B cell (primary cell): ENCODE data around the gene TANC1. TPM values are rescaled to one million over a fixed set of nuclear protein-coding genes. Genes with fewer than 3 reads are reported as not detected.
A peak's percentile ranks its signal among the peaks of the same experiment; 100 is the strongest.

ENCODE experiments used
- ATAC-seq: fragments of 200-7000 bp; cut with Tn5 transposase; one replicate; pipeline ENCODE4 v1.10.0; 2021; ENCODE audit warnings: low read depth, mild to moderate bottlenecking, moderate number of reproducible peaks, moderate library complexity
- CTCF ChIA-PET: fragments of 350-600 bp; sonication (Branson Sonifier 250); formaldehyde crosslinking; loops from one replicate; lab custom pipeline; 2021; ENCODE audit warnings: antibody characterized with exemption, inconsistent platforms; lab: Charles Lee
- POLR2A ChIA-PET: fragments of 350-600 bp; sonication (Branson Sonifier 250); formaldehyde crosslinking; loops from one replicate; lab custom pipeline; 2021; ENCODE audit warnings: antibody characterized with exemption; lab: Charles Lee
- DNase-seq: peaks from one replicate; pipeline ENCODE4 v3.0.0; 2013
- H2AFZ ChIP-seq: 2 replicates; pipeline ENCODE4 v1.6.1; 2012; ENCODE audit warnings: mild to moderate bottlenecking, low read depth, low read length; ENCODE audit not compliant: insufficient read depth, poor library complexity, severe bottlenecking
- H3K27ac ChIP-seq, 2 donors: 1 replicate in 1 of 2; 2 replicates in 1 of 2; pipeline ENCODE4 v1.5.1; 2012 to 2013; ENCODE audit warnings: low read length in 2 of 2, mild to moderate bottlenecking in 2 of 2, moderate library complexity in 1 of 2
- H3K27me3 ChIP-seq, 4 experiments: fragments of 200-600 bp in 1 of 4; sonication (generic) in 1 of 4; replicated peaks in 1 of 4; 1 replicate in 2 of 4; 2 replicates in 2 of 4; pipeline versions ENCODE4 v1.6.1 to v1.7.0; 2013 to 2016; ENCODE audit warnings: low read length in 3 of 4, mild to moderate bottlenecking in 2 of 4, mixed read lengths in 1 of 4, moderate library complexity in 1 of 4; ENCODE audit not compliant: insufficient read depth in 4 of 4, control insufficient read depth in 3 of 4; ENCODE audit errors: control extremely low read depth in 1 of 4
- H3K36me3 ChIP-seq, 2 experiments: replicated peaks in 1 of 2; 1 replicate in 1 of 2; 2 replicates in 1 of 2; pipeline versions ENCODE4 v1.6.1 to v1.7.1; 2013; ENCODE audit warnings: low read length in 1 of 2; ENCODE audit not compliant: insufficient read depth in 2 of 2, control insufficient read depth in 1 of 2; ENCODE audit errors: control extremely low read depth in 1 of 2, extremely low read depth in 1 of 2
- H3K4me1 ChIP-seq, 2 donors: fragments of 200-600 bp in 1 of 2; sonication (generic) in 1 of 2; 1 replicate in 1 of 2; 2 replicates in 1 of 2; pipeline versions ENCODE4 v1.5.1 to v1.6.1; 2013 to 2017; ENCODE audit warnings: low read length in 2 of 2; ENCODE audit not compliant: control insufficient read depth in 2 of 2, insufficient read depth in 2 of 2
- H3K4me2 ChIP-seq: replicated peaks from 2 replicates; pipeline ENCODE3; 2012; ENCODE audit warnings: mild to moderate bottlenecking, low read depth, low read length; ENCODE audit not compliant: poor library complexity, severe bottlenecking
- H3K4me3 ChIP-seq, 5 experiments: fragments of 200-600 bp in 1 of 5; sonication (generic) in 1 of 5; 1 replicate in 3 of 5; 2 replicates in 2 of 5; pipeline versions ENCODE4 v1.5.1 to v1.7.0; 2011 to 2016; ENCODE audit warnings: low read length in 4 of 5, mild to moderate bottlenecking in 4 of 5, low read depth in 2 of 5, control low read depth in 1 of 5, moderate library complexity in 1 of 5; ENCODE audit not compliant: insufficient read depth in 1 of 5; ENCODE audit errors: control extremely low read depth in 1 of 5, extremely low read depth in 1 of 5
- H3K79me2 ChIP-seq: fragments of 200-600 bp; sonication (generic); one replicate; pipeline ENCODE4 v1.6.0; 2016; ENCODE audit warnings: low read length; ENCODE audit not compliant: control insufficient read depth, insufficient read depth
- H3K9ac ChIP-seq: fragments of 200-600 bp; sonication (generic); 2 replicates; pipeline ENCODE4 v1.6.1; 2017; ENCODE audit warnings: mild to moderate bottlenecking, low read length, moderate library complexity
- H3K9me3 ChIP-seq, 3 donors: one replicate each; pipeline versions ENCODE4 v1.6.1 to v1.7.1; 2013; ENCODE audit warnings: low read length in 2 of 3; ENCODE audit not compliant: control insufficient read depth in 2 of 3, insufficient read depth in 1 of 3; ENCODE audit errors: control extremely low read depth in 1 of 3
- H4K20me1 ChIP-seq: 2 replicates; pipeline ENCODE4 v1.6.0; 2012; ENCODE audit warnings: mild to moderate bottlenecking, low read length; ENCODE audit not compliant: insufficient read depth, control insufficient read depth, poor library complexity, severe bottlenecking
- H3K27ac Mint-ChIP-seq: one replicate; pipeline ENCODE4 v1.8.0; 2021; ENCODE audit warnings: mixed read lengths
- H3K27me3 Mint-ChIP-seq: one replicate; pipeline ENCODE4 v1.8.0; 2021; ENCODE audit warnings: mixed read lengths
- H3K4me1 Mint-ChIP-seq: one replicate; pipeline ENCODE4 v1.8.0; 2021; ENCODE audit warnings: mixed read lengths
- H3K4me3 Mint-ChIP-seq: one replicate; pipeline ENCODE4 v1.8.0; 2021; ENCODE audit warnings: mixed read lengths
- H3K9me3 Mint-ChIP-seq: one replicate; pipeline ENCODE4 v1.8.0; 2022; ENCODE audit warnings: mixed read lengths; ENCODE audit not compliant: insufficient read depth
- CTCF ChIP-seq: fragments of 200-600 bp; IDR thresholded peaks from one replicate; pipeline ENCODE4 v1.8.0; 2022; ENCODE audit warnings: antibody characterized with exemption, mild to moderate bottlenecking
- EZH2 ChIP-seq: IDR thresholded peaks from 2 replicates; pipeline ENCODE4 v1.6.1; 2012; ENCODE audit warnings: borderline replicate concordance, low read depth, mild to moderate bottlenecking, moderate library complexity, low read length; ENCODE audit not compliant: insufficient read depth, poor library complexity, severe bottlenecking
- whole genome bisulfite sequencing: methylation state at CpG from one replicate; pipeline ENCODE4 v1.1.5; 2013; ENCODE audit warnings: missing lambda C conversion rate; ENCODE audit not compliant: insufficient coverage; 5-methylcytosine and 5-hydroxymethylcytosine counted together
- intact Hi-C: fragments of 100-400 bp; cut with micrococcal nuclease; formaldehyde crosslinking; loops from one replicate; pipeline ENCODE4 v1.10.0; 2022
- polyA plus RNA-seq: library from polyadenylated mRNA; depleted of rRNA; stranded (reverse); fragments of >200 nt; gene quantifications from 2 replicates; pipeline ENCODE4 v1.2.3, GENCODE V29; 2012
- total RNA-seq, 2 donors: library from RNA; stranded (reverse); fragments of 120-200 nt in 1 of 2; gene quantifications; 1 replicate in 1 of 2; 2 replicates in 1 of 2; pipeline versions ENCODE4 v1.2.3 to v1.2.4, GENCODE V29; 2013 to 2022

The TANC1 gene
- total and polyA plus RNA-seq, 2 donors (not counting 1 experiment from before 2014, with no cell fraction given), result 0.13 TPM; not detected in 1

GRCh38 chr2:159246325-159246988 is 278.0 kb downstream of the TANC1 start:
- H3K27ac ChIP-seq, result no peak overlapping the region
- no peak overlapping the region for H3K9ac ChIP-seq
- H4K20me1 ChIP-seq, result no peaks in the 10 kb centered on the region
- no peak overlapping the region for H2AFZ ChIP-seq
- no CpG with 5 or more reads among the region's 7 CpGs for WGBS
- DNase-seq, result no peak
- Mint-ChIP-seq H3K27ac (no peak overlapping the region), H3K9me3 (peaks cover 6% of the 10 kb centered on the region), H3K27me3 (no peaks in the 10 kb centered on the region), H3K4me3 (no peak overlapping the region), H3K4me1 (peaks cover 12% of the 10 kb centered on the region)
- POLR2A ChIA-PET, result no interaction called here
- H3K4me2 ChIP-seq, result no peak overlapping the region
- intact Hi-C loops, result no loop called here
- peaks cover 0 to 4% (median 0%) of the 10 kb centered on the region in 3 donors for H3K9me3 ChIP-seq
- H3K36me3 ChIP-seq, result peaks cover 8 to 9% of the 10 kb centered on the region in 2 experiments
- no peaks in the 10 kb centered on the region for H3K27me3 ChIP-seq
- no peak for TF ChIP-seq EZH2
- no peak for TF ChIP-seq CTCF
- H3K79me2 ChIP-seq, result no peaks in the 10 kb centered on the region
- peaks cover 12 to 14% of the 10 kb centered on the region in 2 donors for H3K4me1 ChIP-seq
- no peak overlapping the region for H3K4me3 ChIP-seq
- CTCF ChIA-PET, result no interaction called here
- no peak for ATAC-seq

GRCh38 chr2:159249990-159250715 is 281.7 kb downstream of the TANC1 start:
- no peak overlapping the region for H3K4me3 Mint-ChIP-seq
- ATAC-seq (peak; percentile 56), DNase-seq (peak; percentile 41)

More at GRCh38 chr2:159249990-159250715, 281.7 kb downstream of the TANC1 start:
- peak overlapping the region; percentile 36 for H3K4me2 ChIP-seq
- Mint-ChIP-seq H3K27ac (peak overlapping the region; percentile 4), H3K9me3 (peaks cover 6% of the 10 kb centered on the region), H3K4me1 (peaks cover 12% of the 10 kb centered on the region), H3K27me3 (no peaks in the 10 kb centered on the region)
- no peaks in the 10 kb centered on the region for H3K79me2 ChIP-seq
- H4K20me1 ChIP-seq, result no peaks in the 10 kb centered on the region
- peaks cover 0 to 4% (median 0%) of the 10 kb centered on the region in 3 donors for H3K9me3 ChIP-seq
- H3K27ac ChIP-seq, result peak overlapping the region in 1 of 2 donors; percentile 34
- peaks cover 11 to 14% of the 10 kb centered on the region in 2 experiments for H3K36me3 ChIP-seq
- peaks cover 12 to 14% of the 10 kb centered on the region in 2 donors for H3K4me1 ChIP-seq
- no peak overlapping the region for H2AFZ ChIP-seq
- 35% methylated on average over 5 of the region's 7 CpGs for WGBS
- no peak overlapping the region for H3K4me3 ChIP-seq
- H3K27me3 ChIP-seq, result no peaks in the 10 kb centered on the region
- ChIA-PET POLR2A (no interaction called here), CTCF (no interaction called here)
- intact Hi-C loops, result no loop called here
- no peak for TF ChIP-seq EZH2
- TF ChIP-seq CTCF, result no peak
- H3K9ac ChIP-seq, result no peak overlapping the region
